ENCODE results near the gene GTF2H4. TPM values are rescaled to one million over a fixed set of nuclear protein-coding genes. Genes with fewer than 3 reads are reported as not detected.

Gene GTF2H4
- total RNA-seq, 1 experiment from 2014 or later = 43.9 TPM

GRCh38 chr6:30939473-30939872 is 31.5 kb downstream of the GTF2H4 start:
- intact Hi-C loops (cut with micrococcal nuclease; ENCODE audit: unreplicated experiment) = no loop called here
- Histone ChIP-seq H3F3A (ENCODE audit: insufficient read depth, low read depth) (peaks cover 5% of the 10 kb centered on the region; the same call in 1 of the 2 replicates), H3K36me3 (ENCODE audit: low read depth) (no peaks in the 10 kb centered on the region), H2AFZ (no peak overlapping the region), H3K9me2 (ENCODE audit: insufficient read depth) (no peaks in the 10 kb centered on the region), H4K20me1 (ENCODE audit: insufficient read depth) (no peaks in the 10 kb centered on the region), H3K4me2 (no peak overlapping the region), H3K79me2 (ENCODE audit: low read depth) (no peaks in the 10 kb centered on the region), H3K9me3 (ENCODE audit: insufficient read depth, low read depth) (no peaks in the 10 kb centered on the region), H3K27me3 (ENCODE audit: insufficient read depth, low read depth) (no peaks in the 10 kb centered on the region), H3K27ac (no peak overlapping the region), H3K4me1 (replicated peaks; ENCODE audit: insufficient read depth) (peaks cover 17% of the 10 kb centered on the region; the same call in 1 of the 2 replicates), H3K4me3 (no peak overlapping the region)
- BruUV-seq (replicated peaks) = no TSS peak
- ChIA-PET CTCF (interaction anchor here (0.5 to 0.8 kb wide), 2 partner anchors 104 to 109 kb away, joined by 3 to 24 read pairs; no protein-coding TSS in a partner anchor), POLR2A (ENCODE audit: unreplicated experiment) (no interaction called here)
- DNase-seq = no peak
- TF ChIP-seq CTCF (conservative IDR thresholded peaks at IDR 0.05) = no peak
- TF ChIP-seq EZH2 (IDR thresholded peaks at IDR 0.05; ENCODE audit: low read depth) = no peak

DNA sequence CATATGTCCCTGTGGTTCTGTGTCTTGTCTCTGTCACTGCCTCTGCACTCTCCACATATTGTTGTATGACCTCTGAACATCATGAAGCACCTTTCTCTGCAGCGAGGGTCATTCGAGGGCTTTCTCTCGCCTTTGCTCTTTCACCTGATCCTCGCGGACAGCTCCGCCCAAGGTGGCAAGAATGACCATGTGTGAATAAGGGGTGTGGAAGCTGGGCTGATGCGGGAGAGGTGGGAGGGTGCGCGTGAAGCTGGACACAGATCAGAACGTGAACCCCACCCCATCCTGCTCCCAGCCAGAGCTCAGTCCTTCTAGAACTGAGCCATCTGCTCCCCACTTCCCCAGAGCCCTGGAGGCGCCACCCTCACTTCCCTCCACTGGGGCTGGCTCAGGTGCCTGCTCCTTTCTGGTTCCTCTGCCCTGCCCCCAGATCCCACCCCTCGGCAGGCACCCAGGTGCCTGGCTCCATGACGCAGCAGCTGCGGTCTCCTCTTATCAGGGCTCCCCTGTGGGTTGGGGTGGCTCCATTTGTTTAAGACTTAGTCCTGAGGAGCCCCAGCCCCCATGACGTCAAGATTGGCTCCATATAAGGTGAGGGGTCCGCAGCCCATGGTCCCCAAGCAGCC is 32.5 kb downstream of the GTF2H4 start, which contains the start of gene MUCL3:
MUCL3 (plus strand) TSS at position 613 of the 626 bp plus-strand sequence. CDS start 27 bp downstream, outside the sequence.
- Histone ChIP-seq H3K36me3 (ENCODE audit: low read depth) (no peaks in the 10 kb centered on the region), H3K79me2 (ENCODE audit: low read depth) (no peaks in the 10 kb centered on the region), H4K20me1 (ENCODE audit: insufficient read depth) (no peaks in the 10 kb centered on the region), H3K9me3 (ENCODE audit: insufficient read depth, low read depth) (no peaks in the 10 kb centered on the region), H3K4me2 (no peak within 1 kb of the TSS), H3K27ac (no peak within 1 kb of the TSS), H3K4me1 (replicated peaks; ENCODE audit: insufficient read depth) (peaks cover 8% of the 10 kb centered on the region; the same call in 1 of the 2 replicates), H3K4me3 (no peak within 1 kb of the TSS), H3K27me3 (ENCODE audit: insufficient read depth, low read depth) (no peaks in the 10 kb centered on the region), H2AFZ (no peak within 1 kb of the TSS), H3K9me2 (ENCODE audit: insufficient read depth) (no peaks in the 10 kb centered on the region), H3F3A (ENCODE audit: insufficient read depth, low read depth) (peaks cover 5% of the 10 kb centered on the region; the same call in 1 of the 2 replicates)
- no peak for DNase-seq
- intact Hi-C loops (cut with micrococcal nuclease; ENCODE audit: unreplicated experiment) = no loop called here
- TF ChIP-seq EZH2 (IDR thresholded peaks at IDR 0.05; ENCODE audit: low read depth) (no peak), CTCF (conservative IDR thresholded peaks at IDR 0.05) (no peak)
- BruUV-seq (replicated peaks) = no TSS peak
- ChIA-PET POLR2A (ENCODE audit: unreplicated experiment) (interaction anchor here (0.5 kb wide), 1 partner anchor 796 kb away, joined by 6 read pairs; no protein-coding TSS in a partner anchor), CTCF (no interaction called here)

DNA sequence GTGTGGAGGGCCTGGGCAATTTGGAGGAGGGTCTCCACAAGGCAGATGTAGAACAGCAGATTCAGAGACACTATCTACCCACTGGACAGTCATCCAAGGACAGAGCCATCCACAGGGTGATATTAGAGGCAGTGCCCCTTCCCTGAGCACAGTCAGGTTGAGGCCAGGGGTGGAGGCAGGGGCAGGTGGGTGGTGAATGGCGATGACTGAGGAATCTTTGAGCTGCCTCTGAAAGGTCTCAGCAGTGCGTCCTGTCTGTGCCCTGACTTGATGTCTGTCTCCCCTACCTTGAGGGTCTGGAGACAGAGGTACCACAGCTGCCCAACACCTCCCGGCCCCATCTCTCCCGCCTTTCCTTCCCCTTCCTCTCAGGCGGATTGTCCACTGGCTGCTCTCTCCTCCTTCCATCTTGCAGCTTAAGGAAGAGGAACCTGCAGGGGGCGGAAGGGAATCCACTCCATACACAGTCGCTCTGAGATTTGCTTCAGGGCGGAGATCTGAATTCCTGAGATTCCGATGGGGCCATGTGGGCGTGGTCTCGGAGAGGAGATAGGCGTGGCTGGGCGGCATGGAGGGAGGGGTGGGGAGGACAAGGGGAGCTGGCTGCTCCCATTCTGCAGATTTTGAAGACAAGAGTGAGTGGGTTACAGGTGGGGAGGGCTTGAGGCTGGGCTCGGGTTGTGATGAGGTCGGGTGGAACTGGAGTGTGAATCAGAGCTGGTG is 34.5 kb downstream of the GTF2H4 start:
- Histone ChIP-seq H4K20me1 (ENCODE audit: insufficient read depth) (no peaks in the 10 kb centered on the region), H3K4me2 (peak overlapping the region; percentile 39), H3F3A (ENCODE audit: insufficient read depth, low read depth) (peaks cover 5% of the 10 kb centered on the region; the same call in 1 of the 2 replicates), H3K27me3 (ENCODE audit: insufficient read depth, low read depth) (no peaks in the 10 kb centered on the region), H3K27ac (no peak overlapping the region), H3K4me1 (replicated peaks; ENCODE audit: insufficient read depth) (peaks cover 8% of the 10 kb centered on the region; the same call in 1 of the 2 replicates), H2AFZ (no peak overlapping the region; the same call in 1 of the 2 replicates), H3K36me3 (ENCODE audit: low read depth) (no peaks in the 10 kb centered on the region), H3K9me3 (ENCODE audit: insufficient read depth, low read depth) (no peaks in the 10 kb centered on the region), H3K9me2 (ENCODE audit: insufficient read depth) (no peaks in the 10 kb centered on the region), H3K79me2 (ENCODE audit: low read depth) (no peaks in the 10 kb centered on the region), H3K4me3 (no peak overlapping the region)
- DNase-seq = peak; percentile 82 to 91
- ChIA-PET POLR2A (ENCODE audit: unreplicated experiment) (interaction anchor here (0.7 kb wide), 2 partner anchors 349 to 616 kb away, joined by 9 to 27 read pairs; no protein-coding TSS in a partner anchor), CTCF (interaction anchor here (0.6 to 1.4 kb wide), 12 partner anchors 14 to 448 kb away, joined by 3 to 16 read pairs (median 4); partner anchors contain the start of gene MUC21)
- intact Hi-C loops (cut with micrococcal nuclease; ENCODE audit: unreplicated experiment) = loop anchor here (1.0 kb wide), 1 partner anchor 100 kb away; no protein-coding TSS in a partner anchor
- TF ChIP-seq CTCF (conservative IDR thresholded peaks at IDR 0.05) (peak; percentile 80), EZH2 (IDR thresholded peaks at IDR 0.05; ENCODE audit: low read depth) (no peak)
- no TSS peak for BruUV-seq (replicated peaks)

Data from PC-9 (cell line).